H1 (cell line): ENCODE results near the gene KIAA0040. TPM values are rescaled to one million over a fixed set of nuclear protein-coding genes. Genes with fewer than 3 reads are reported as not detected.

ENCODE experiments used
- CTCF ChIA-PET: fragments of 300-600 bp; sonication (Branson Sonifier 250); formaldehyde crosslinking; loops from one replicate; lab custom pipeline; 2021; ENCODE audit not compliant: partially characterized antibody; lab: Charles Lee
- POLR2A ChIA-PET: fragments of 300-600 bp; sonication (Branson Sonifier 250); formaldehyde crosslinking; loops from one replicate; lab custom pipeline; 2021; ENCODE audit warnings: inconsistent platforms; ENCODE audit not compliant: partially characterized antibody; lab: Charles Lee
- DNase-seq, 2 experiments: peaks; one replicate each; pipeline versions ENCODE4 v3.0.0 to v3.0.0-alpha.2; 2010 to 2022; ENCODE audit warnings: low spot score in 2 of 2, low read depth in 1 of 2, mixed read lengths in 1 of 2
- FAIRE-seq: peaks from 2 replicates; lab custom pipeline; 2011; peaks lifted over from hg19 to GRCh38; lab: Jason Lieb, UNC
- H2AFZ ChIP-seq: 2 replicates; pipeline ENCODE4 v1.8.1; 2012; ENCODE audit warnings: low read length, inconsistent platforms
- H2AK5ac ChIP-seq: 2 replicates; pipeline ENCODE4 v1.6.1; 2013; ENCODE audit warnings: low read depth, low read length
- H2BK120ac ChIP-seq: replicated peaks from 2 replicates; pipeline ENCODE3; 2013; ENCODE audit warnings: low read depth, low read length, inconsistent platforms
- H2BK12ac ChIP-seq: 2 replicates; pipeline ENCODE4 v1.6.1; 2013; ENCODE audit warnings: low read depth, low read length
- H2BK15ac ChIP-seq: 2 replicates; pipeline ENCODE4 v1.6.1; 2013; ENCODE audit warnings: low read length
- H2BK20ac ChIP-seq: 2 replicates; pipeline ENCODE4 v1.6.1; 2013; ENCODE audit warnings: low read length
- H2BK5ac ChIP-seq: 2 replicates; pipeline ENCODE4 v1.6.1; 2013; ENCODE audit warnings: low read depth, low read length
- H3K14ac ChIP-seq: 2 replicates; pipeline ENCODE4 v1.6.1; 2013; ENCODE audit warnings: inconsistent platforms; ENCODE audit not compliant: insufficient read length
- H3K18ac ChIP-seq: 2 replicates; pipeline ENCODE4 v1.6.1; 2013; ENCODE audit warnings: low read length; ENCODE audit errors: extremely low read depth
- H3K23ac ChIP-seq: 2 replicates; pipeline ENCODE4 v1.6.1; 2013; ENCODE audit warnings: inconsistent platforms; ENCODE audit not compliant: insufficient read length
- H3K23me2 ChIP-seq: 2 replicates; pipeline ENCODE4 v1.6.1; 2013; ENCODE audit warnings: low read depth, low read length
- H3K27ac ChIP-seq: 2 replicates; pipeline ENCODE4 v1.6.1; 2011; ENCODE audit warnings: low read depth, low read length, inconsistent platforms
- H3K27me3 ChIP-seq, 4 experiments: replicated peaks in 1 of 4; 1 replicate in 1 of 4; 2 replicates in 3 of 4; pipeline versions ENCODE4 v1.6.1 to v1.8.1; 2011 to 2013; ENCODE audit warnings: low read length in 3 of 4, mild to moderate bottlenecking in 3 of 4, inconsistent platforms in 2 of 4, mixed read lengths in 2 of 4, moderate library complexity in 1 of 4; ENCODE audit not compliant: control insufficient read depth in 3 of 4, insufficient read depth in 3 of 4; ENCODE audit errors: extremely low read depth in 1 of 4
- H3K36me3 ChIP-seq, 4 experiments: 2 replicates each; pipeline versions ENCODE4 v1.6.1 to v1.8.1; 2011 to 2013; ENCODE audit warnings: mild to moderate bottlenecking in 4 of 4, low read length in 3 of 4, moderate library complexity in 2 of 4, control low read depth in 1 of 4, inconsistent platforms in 1 of 4; ENCODE audit not compliant: insufficient read depth in 4 of 4, control insufficient read depth in 2 of 4
- H3K4ac ChIP-seq: replicated peaks from 2 replicates; pipeline ENCODE3; 2013; ENCODE audit warnings: low read length, low read depth, mixed read lengths, inconsistent platforms; ENCODE audit not compliant: insufficient read length
- H3K4me1 ChIP-seq, 4 experiments: replicated peaks in 1 of 4; 1 replicate in 1 of 4; 2 replicates in 3 of 4; pipeline versions ENCODE4 v1.6.1 to v1.8.1; 2011 to 2013; ENCODE audit warnings: low read length in 3 of 4, inconsistent platforms in 2 of 4, mixed read lengths in 1 of 4; ENCODE audit not compliant: insufficient read depth in 4 of 4, control insufficient read depth in 3 of 4
- H3K4me2 ChIP-seq, 2 experiments: 2 replicates each; pipeline versions ENCODE4 v1.6.1 to v1.8.1; 2011 to 2013; ENCODE audit warnings: low read depth in 2 of 2, low read length in 2 of 2, control low read depth in 1 of 2, inconsistent platforms in 1 of 2, mild to moderate bottlenecking in 1 of 2; ENCODE audit not compliant: insufficient read depth in 1 of 2
- H3K4me3 ChIP-seq, 4 experiments: fragments of 200-600, 300-600 bp in 1 of 4; sonication (generic), shearing (Covaris generic), sonication (Bioruptor Twin) in 1 of 4; 2 replicates each; pipeline versions ENCODE4 v1.5.1 to v1.8.1; 2011 to 2016; ENCODE audit warnings: low read length in 4 of 4, low read depth in 3 of 4, control low read depth in 2 of 4, inconsistent platforms in 2 of 4, mild to moderate bottlenecking in 2 of 4, mixed read lengths in 1 of 4, moderate library complexity in 1 of 4; ENCODE audit not compliant: insufficient read depth in 2 of 4; ENCODE audit errors: extremely low read depth in 1 of 4
- H3K56ac ChIP-seq: replicated peaks from 2 replicates; pipeline ENCODE3; 2013; ENCODE audit warnings: low read depth, mild to moderate bottlenecking, mixed read lengths, low read length, inconsistent platforms; ENCODE audit not compliant: insufficient read length
- H3K79me1 ChIP-seq: 2 replicates; pipeline ENCODE4 v1.6.1; 2013; ENCODE audit warnings: low read depth, low read length, control low read depth
- H3K79me2 ChIP-seq, 2 experiments: 2 replicates each; pipeline versions ENCODE4 v1.6.1 to v1.8.1; 2012 to 2013; ENCODE audit warnings: low read length in 2 of 2, mild to moderate bottlenecking in 2 of 2, inconsistent platforms in 1 of 2; ENCODE audit not compliant: insufficient read depth in 2 of 2, control insufficient read depth in 1 of 2
- H3K9ac ChIP-seq, 4 experiments: replicated peaks in 1 of 4; 1 replicate in 1 of 4; 2 replicates in 3 of 4; pipeline versions ENCODE4 v1.6.1 to v1.8.1; 2011 to 2013; ENCODE audit warnings: low read depth in 3 of 4, low read length in 3 of 4, control low read depth in 2 of 4, mild to moderate bottlenecking in 2 of 4, moderate library complexity in 2 of 4, inconsistent platforms in 1 of 4; ENCODE audit errors: extremely low read depth in 1 of 4
- H3K9me3 ChIP-seq, 2 experiments: 2 replicates each; pipeline versions ENCODE4 v1.6.1 to v1.8.1; 2012 to 2013; ENCODE audit warnings: mild to moderate bottlenecking in 2 of 2, moderate library complexity in 2 of 2, control low read depth in 1 of 2, inconsistent platforms in 1 of 2, low read depth in 1 of 2, low read length in 1 of 2, mixed read lengths in 1 of 2; ENCODE audit not compliant: insufficient read depth in 2 of 2
- H4K20me1 ChIP-seq, 2 experiments: replicated peaks in 1 of 2; 2 replicates each; pipeline versions ENCODE3 to v1.8.1; 2011 to 2013; ENCODE audit warnings: inconsistent platforms in 2 of 2, low read length in 2 of 2, mild to moderate bottlenecking in 1 of 2; ENCODE audit not compliant: insufficient read depth in 2 of 2, control insufficient read depth in 1 of 2
- H4K5ac ChIP-seq: 2 replicates; pipeline ENCODE4 v1.6.1; 2013; ENCODE audit warnings: low read length, low read depth, mixed read lengths, inconsistent platforms; ENCODE audit not compliant: insufficient read length
- H4K8ac ChIP-seq: 2 replicates; pipeline ENCODE4 v1.8.0; 2013; ENCODE audit warnings: mild to moderate bottlenecking, moderate library complexity, low read length, inconsistent platforms; ENCODE audit not compliant: insufficient read depth; ENCODE audit errors: extremely low read depth
- H4K91ac ChIP-seq: replicated peaks from 2 replicates; pipeline ENCODE3; 2013; ENCODE audit warnings: low read length, mixed read lengths, inconsistent platforms; ENCODE audit not compliant: insufficient read length
- ATF2 ChIP-seq: IDR thresholded peaks from 2 replicates; pipeline ENCODE4 v1.6.1; 2012; ENCODE audit warnings: low read length, inconsistent platforms
- JUND ChIP-seq: IDR thresholded peaks from 2 replicates; pipeline ENCODE4 v1.6.1; 2011; ENCODE audit warnings: mild to moderate bottlenecking, improper control_type of control experiment, low read length
- KDM5A ChIP-seq: fragments of 200-600 bp; IDR thresholded peaks from 2 replicates; pipeline ENCODE4 v1.7.1; 2012; ENCODE audit warnings: mild to moderate bottlenecking, low read length, inconsistent platforms, mixed read lengths
- NRF1 ChIP-seq: IDR thresholded peaks from 2 replicates; pipeline ENCODE4 v1.6.1; 2011; ENCODE audit warnings: mild to moderate bottlenecking, low read depth, low read length, improper control_type of control experiment
- TAF7 ChIP-seq: optimal IDR thresholded peaks from 2 replicates; pipeline ENCODE3; 2011; ENCODE audit warnings: low read depth, mild to moderate bottlenecking, inconsistent platforms, low read length, moderate library complexity, borderline replicate concordance
- WGBS, 2 experiments: shearing (Covaris generic) in 1 of 2; methylation state at CpG; one replicate each; pipeline versions ENCODE4 v1.1.6 to v1.1.7; 2013 to 2015; ENCODE audit warnings: low lambda C conversion rate in 2 of 2, mixed read lengths in 2 of 2, inconsistent platforms in 1 of 2, low coverage in 1 of 2, missing lambda C conversion rate in 1 of 2; ENCODE audit not compliant: insufficient replicate concordance in 2 of 2, insufficient coverage in 1 of 2, insufficient read length in 1 of 2; ENCODE audit errors: extremely low coverage in 1 of 2, missing lambda C conversion rate in 1 of 2; 5-methylcytosine and 5-hydroxymethylcytosine counted together
- polyA plus RNA-seq, 7 experiments: library from polyadenylated mRNA; depleted of rRNA in 3 of 7; stranded (reverse) in 5 of 7; unstranded in 2 of 7; fragments of >200 nt in 5 of 7; fragments of 200-250 nt in 2 of 7; gene quantifications; 1 replicate in 5 of 7; 2 replicates in 1 of 7; 4 replicates in 1 of 7; pipeline versions ENCODE4 v1.2.1 to v1.2.3, GENCODE V29; 2011 to 2013; ENCODE audit warnings: missing spikeins in 2 of 7, mixed read lengths in 2 of 7
- total RNA-seq: library from RNA; stranded (reverse); fragmentation: NEBNext Ultra II Directional; extraction: Animal tissue kit (Norgen Biotek cat#: 25700); gene quantifications from 2 replicates; pipeline ENCODE4 v1.2.1, GENCODE V29; 2021

Gene KIAA0040
- total and polyA plus RNA-seq, 2 of the 8 experiments (the other 6 are each of a cell fraction or from before 2014, with no cell fraction given), result 11.0 to 14.1 TPM

- Histone ChIP-seq H3K18ac (no peak overlapping the region), H3K27me3 (no peaks in the 10 kb centered on the region), H2BK12ac (no peak overlapping the region), H3K9me3 (no peaks in the 10 kb centered on the region), H3K4me2 (no peak overlapping the region), H3K56ac (no peak overlapping the region), H3K4me3 (no peak overlapping the region), H3K9ac (no peak overlapping the region), H4K91ac (no peak overlapping the region), H3K36me3 (no peaks in the 10 kb centered on the region), H3K27ac (no peak overlapping the region), H2BK120ac (no peak overlapping the region), H2BK15ac (no peak overlapping the region), H3K79me2 (no peaks in the 10 kb centered on the region), H2BK20ac (no peak overlapping the region), H4K20me1 (no peaks in the 10 kb centered on the region), H3K4ac (no peak overlapping the region), H4K8ac (no peak overlapping the region), H4K5ac (no peak overlapping the region), H3K23me2 (no peaks in the 10 kb centered on the region), H3K79me1 (no peaks in the 10 kb centered on the region), H2AK5ac (no peak overlapping the region), H2BK5ac (no peak overlapping the region), H3K4me1 (peaks cover 0 to 9% (median 0%) of the 10 kb centered on the region in 4 experiments; a peak in 2 of 7 replicates), H3K14ac (no peak overlapping the region), H2AFZ (no peak overlapping the region), H3K23ac (no peak overlapping the region)
- whole genome bisulfite sequencing, 2 experiments, result 86% methylated on average over 2 of the region's 2 CpGs; no CpG with 5 or more reads in 1 of the 2 experiments
- TF ChIP-seq KDM5A (no peak), ATF2 (no peak), JUND (no peak), NRF1 (no peak), TAF7 (no peak)
- ChIA-PET POLR2A (no interaction called here), CTCF (no interaction called here)
- DNase-seq, result no peak
- no peak for FAIRE-seq
Measured at GRCh38 chr1:175232335-175232734, 39.8 kb upstream of the KIAA0040 start.
